Measurements from ENCODE around the gene EML1. TPM values are rescaled to one million over a fixed set of nuclear protein-coding genes. Genes with fewer than 3 reads are reported as not detected.

Gene EML1
- polyA plus RNA-seq, 2 donors, result 3.1 to 4.4 TPM

DNA sequence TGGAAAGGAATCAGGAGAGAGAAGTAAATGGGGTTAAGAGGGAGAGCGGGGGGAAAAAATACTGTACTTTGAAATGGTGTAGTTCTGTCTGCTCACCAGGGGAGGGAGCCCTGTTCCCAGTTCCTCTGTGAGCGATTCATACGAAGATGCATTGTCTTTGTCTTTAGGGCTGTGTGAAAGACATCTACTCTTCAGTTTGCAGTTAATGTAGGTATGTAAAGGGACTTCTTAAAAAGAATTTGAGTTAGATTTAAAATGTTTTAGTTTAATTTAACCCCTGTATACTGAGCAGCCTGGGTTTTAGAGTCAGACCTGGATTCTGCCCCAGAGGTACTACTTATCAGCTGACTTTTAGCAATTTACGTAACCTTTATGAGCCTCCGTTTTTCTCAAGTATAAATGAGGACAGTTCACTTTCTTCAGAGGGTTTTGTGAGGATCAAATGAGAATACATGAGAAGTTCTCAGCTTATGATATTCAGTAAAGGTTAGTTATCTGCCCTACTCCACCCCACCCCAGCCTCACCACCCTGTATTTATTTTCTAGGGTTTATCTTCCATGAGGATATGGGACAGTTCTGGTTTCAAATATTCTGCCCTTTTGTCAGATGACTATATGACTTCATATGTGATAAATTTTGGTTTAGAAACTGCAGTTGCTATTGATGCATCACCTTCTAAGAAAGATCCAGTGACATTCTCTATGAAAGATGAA is 189.5 kb downstream of the EML1 start:
- Histone ChIP-seq H3K9me3 (ENCODE audit: control insufficient read depth in 2 of 2, insufficient read depth in 1 of 2, low read depth in 1 of 2, low read length in 1 of 2) (no peaks in the 10 kb centered on the region), H3K4me3 (ENCODE audit: low read depth in 1 of 2, low read length in 2 of 2) (no peak overlapping the region), H3K27ac (ENCODE audit: low read depth in 2 of 2, low read length in 1 of 2) (no peak overlapping the region), H3K4me1 (ENCODE audit: control insufficient read depth in 2 of 2, insufficient read depth in 2 of 2, low read length in 1 of 2) (no peaks in the 10 kb centered on the region), H3K36me3 (ENCODE audit: control insufficient read depth in 2 of 2, insufficient read depth in 2 of 2, low read length in 1 of 2) (no peaks in the 10 kb centered on the region), H3K27me3 (ENCODE audit: control insufficient read depth in 1 of 2, insufficient read depth in 2 of 2, low read length in 2 of 2) (no peaks in the 10 kb centered on the region)
- 28 to 32% methylated on average over 5 of the region's 5 CpGs for WGBS, 2 donors

DNA sequence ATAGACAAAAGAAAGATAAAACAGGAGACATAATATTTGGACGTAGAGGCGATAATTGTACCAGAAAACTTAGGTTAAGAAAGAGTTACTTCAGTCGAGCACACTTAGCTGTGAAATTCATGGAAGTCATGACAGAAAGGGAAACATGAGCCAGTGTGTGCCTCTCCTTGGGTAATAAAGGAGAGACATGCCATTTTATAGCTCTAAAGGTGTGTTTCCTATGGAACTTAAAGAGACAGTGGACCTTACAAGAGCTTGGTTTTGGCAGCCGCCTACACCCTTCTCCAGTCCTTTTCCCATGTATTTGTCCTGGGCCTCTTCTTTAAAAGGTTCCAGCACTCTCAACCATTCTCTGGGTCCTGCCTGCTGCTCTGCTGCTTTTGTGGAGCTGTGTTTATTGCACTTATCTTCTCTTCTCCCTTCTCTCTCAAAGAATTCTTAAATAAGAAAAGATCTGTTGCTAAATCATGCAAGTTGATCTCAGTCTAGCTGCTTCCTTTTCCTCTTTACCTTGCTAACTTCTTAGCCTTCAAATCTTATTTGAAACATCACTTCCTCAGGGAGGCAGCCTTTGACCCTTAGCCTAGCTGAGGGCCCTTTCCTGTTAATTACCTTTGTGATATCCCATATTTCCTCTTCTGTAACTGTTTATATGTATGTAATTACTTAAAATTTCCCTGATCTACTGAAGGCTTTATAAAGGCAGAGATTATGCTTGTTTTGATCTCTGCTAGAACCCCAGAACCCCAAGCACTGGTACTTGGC is 190.2 kb downstream of the EML1 start:
- WGBS, 2 donors, result 84 to 85% methylated on average over 4 of the region's 4 CpGs
- no peaks in the 10 kb centered on the region for H3K36me3 ChIP-seq (ENCODE audit: control insufficient read depth in 2 of 2, insufficient read depth in 2 of 2, low read length in 1 of 2)
- H3K27ac ChIP-seq (ENCODE audit: low read depth in 2 of 2, low read length in 1 of 2), result no peak overlapping the region
- no peak overlapping the region for H3K4me3 ChIP-seq (ENCODE audit: low read depth in 1 of 2, low read length in 2 of 2)
- H3K9me3 ChIP-seq (ENCODE audit: control insufficient read depth in 2 of 2, insufficient read depth in 1 of 2, low read depth in 1 of 2, low read length in 1 of 2), result no peaks in the 10 kb centered on the region
- no peaks in the 10 kb centered on the region for H3K27me3 ChIP-seq (ENCODE audit: control insufficient read depth in 1 of 2, insufficient read depth in 2 of 2, low read length in 2 of 2)
- H3K4me1 ChIP-seq (ENCODE audit: control insufficient read depth in 2 of 2, insufficient read depth in 2 of 2, low read length in 1 of 2), result no peaks in the 10 kb centered on the region

DNA sequence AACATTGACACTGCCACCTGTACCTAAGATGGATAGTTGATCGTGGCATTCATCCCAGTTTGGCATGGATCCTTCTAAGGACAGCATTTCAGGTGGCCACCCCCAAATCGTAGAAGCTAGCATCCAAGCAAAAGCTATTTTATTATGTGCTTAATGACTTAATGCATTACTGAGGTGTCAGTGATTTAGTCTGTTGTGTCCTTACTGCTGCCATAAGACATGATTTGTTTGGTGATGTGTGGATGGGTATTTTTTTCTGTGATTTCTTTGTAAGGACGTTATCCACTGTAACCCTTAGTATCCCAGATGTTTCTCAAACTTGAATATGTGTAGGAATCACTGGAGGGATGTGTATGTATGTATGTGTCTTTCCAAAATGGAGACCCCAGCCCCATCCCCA is 190.8 kb downstream of the EML1 start:
- no peak overlapping the region for H3K27ac ChIP-seq (ENCODE audit: low read depth in 2 of 2, low read length in 1 of 2)
- H3K9me3 ChIP-seq (ENCODE audit: control insufficient read depth in 2 of 2, insufficient read depth in 1 of 2, low read depth in 1 of 2, low read length in 1 of 2), result no peaks in the 10 kb centered on the region
- WGBS, 2 donors, result 36 to 43% methylated on average over 3 of the region's 3 CpGs
- no peak overlapping the region for H3K4me3 ChIP-seq (ENCODE audit: low read depth in 1 of 2, low read length in 2 of 2)
- no peaks in the 10 kb centered on the region for H3K4me1 ChIP-seq (ENCODE audit: control insufficient read depth in 2 of 2, insufficient read depth in 2 of 2, low read length in 1 of 2)
- no peaks in the 10 kb centered on the region for H3K27me3 ChIP-seq (ENCODE audit: control insufficient read depth in 1 of 2, insufficient read depth in 2 of 2, low read length in 2 of 2)
- H3K36me3 ChIP-seq (ENCODE audit: control insufficient read depth in 2 of 2, insufficient read depth in 2 of 2, low read length in 1 of 2), result no peaks in the 10 kb centered on the region

DNA sequence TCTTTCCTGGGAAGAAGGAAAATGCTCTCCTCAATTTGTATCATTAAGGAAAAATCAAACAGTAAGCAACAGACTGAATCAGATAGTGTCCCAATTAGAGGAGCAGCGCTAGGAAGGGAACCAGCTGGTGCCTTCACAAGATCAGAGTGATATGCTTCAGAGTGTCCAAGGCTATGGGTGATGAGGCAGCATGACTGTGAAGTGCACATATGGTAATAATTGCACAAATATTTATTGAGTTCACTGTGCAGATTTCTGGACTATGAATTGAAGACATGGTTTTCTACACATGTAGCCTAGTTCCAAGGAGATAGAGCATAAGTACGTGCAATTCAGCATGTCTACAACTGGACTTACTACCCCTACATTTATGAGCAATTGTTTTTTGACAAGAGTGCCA is 193.2 kb downstream of the EML1 start:
- H3K9me3 ChIP-seq (ENCODE audit: control insufficient read depth in 2 of 2, insufficient read depth in 1 of 2, low read depth in 1 of 2, low read length in 1 of 2), result no peaks in the 10 kb centered on the region
- no peak overlapping the region for H3K4me3 ChIP-seq (ENCODE audit: low read depth in 1 of 2, low read length in 2 of 2)
- H3K27ac ChIP-seq (ENCODE audit: low read depth in 2 of 2, low read length in 1 of 2), result no peak overlapping the region
- H3K27me3 ChIP-seq (ENCODE audit: control insufficient read depth in 1 of 2, insufficient read depth in 2 of 2, low read length in 2 of 2), result no peaks in the 10 kb centered on the region
- WGBS, 2 donors, result 86 to 91% methylated on average over 2 of the region's 2 CpGs
- no peaks in the 10 kb centered on the region for H3K4me1 ChIP-seq (ENCODE audit: control insufficient read depth in 2 of 2, insufficient read depth in 2 of 2, low read length in 1 of 2)
- H3K36me3 ChIP-seq (ENCODE audit: control insufficient read depth in 2 of 2, insufficient read depth in 2 of 2, low read length in 1 of 2), result no peaks in the 10 kb centered on the region

DNA sequence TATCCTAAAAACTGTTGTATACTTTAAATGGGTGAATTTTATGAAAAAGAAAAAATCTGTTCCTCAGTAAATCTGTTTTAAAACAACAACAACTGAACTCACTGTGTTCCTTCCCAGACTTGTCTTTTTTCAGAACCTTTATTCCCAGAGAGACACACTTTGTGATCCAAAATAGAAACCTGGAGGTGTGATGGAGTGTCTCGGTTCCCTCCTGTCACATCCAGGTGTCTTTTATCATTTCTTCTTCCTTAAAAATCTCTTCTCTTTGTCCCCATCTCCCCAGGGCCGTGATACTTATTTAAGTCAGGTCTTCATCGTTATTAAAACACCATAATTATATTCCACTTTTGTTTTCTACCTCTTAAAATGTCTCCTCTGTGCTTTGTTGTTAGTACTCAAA is 195.8 kb downstream of the EML1 start:
- WGBS, 2 donors, result 89 to 92% methylated on average over 3 of the region's 3 CpGs
- Histone ChIP-seq H3K36me3 (ENCODE audit: control insufficient read depth in 2 of 2, insufficient read depth in 2 of 2, low read length in 1 of 2) (no peaks in the 10 kb centered on the region), H3K4me3 (ENCODE audit: low read depth in 1 of 2, low read length in 2 of 2) (no peak overlapping the region), H3K9me3 (ENCODE audit: control insufficient read depth in 2 of 2, insufficient read depth in 1 of 2, low read depth in 1 of 2, low read length in 1 of 2) (no peaks in the 10 kb centered on the region), H3K27me3 (ENCODE audit: control insufficient read depth in 1 of 2, insufficient read depth in 2 of 2, low read length in 2 of 2) (no peaks in the 10 kb centered on the region), H3K27ac (ENCODE audit: low read depth in 2 of 2, low read length in 1 of 2) (no peak overlapping the region), H3K4me1 (ENCODE audit: control insufficient read depth in 2 of 2, insufficient read depth in 2 of 2, low read length in 1 of 2) (no peaks in the 10 kb centered on the region)

DNA sequence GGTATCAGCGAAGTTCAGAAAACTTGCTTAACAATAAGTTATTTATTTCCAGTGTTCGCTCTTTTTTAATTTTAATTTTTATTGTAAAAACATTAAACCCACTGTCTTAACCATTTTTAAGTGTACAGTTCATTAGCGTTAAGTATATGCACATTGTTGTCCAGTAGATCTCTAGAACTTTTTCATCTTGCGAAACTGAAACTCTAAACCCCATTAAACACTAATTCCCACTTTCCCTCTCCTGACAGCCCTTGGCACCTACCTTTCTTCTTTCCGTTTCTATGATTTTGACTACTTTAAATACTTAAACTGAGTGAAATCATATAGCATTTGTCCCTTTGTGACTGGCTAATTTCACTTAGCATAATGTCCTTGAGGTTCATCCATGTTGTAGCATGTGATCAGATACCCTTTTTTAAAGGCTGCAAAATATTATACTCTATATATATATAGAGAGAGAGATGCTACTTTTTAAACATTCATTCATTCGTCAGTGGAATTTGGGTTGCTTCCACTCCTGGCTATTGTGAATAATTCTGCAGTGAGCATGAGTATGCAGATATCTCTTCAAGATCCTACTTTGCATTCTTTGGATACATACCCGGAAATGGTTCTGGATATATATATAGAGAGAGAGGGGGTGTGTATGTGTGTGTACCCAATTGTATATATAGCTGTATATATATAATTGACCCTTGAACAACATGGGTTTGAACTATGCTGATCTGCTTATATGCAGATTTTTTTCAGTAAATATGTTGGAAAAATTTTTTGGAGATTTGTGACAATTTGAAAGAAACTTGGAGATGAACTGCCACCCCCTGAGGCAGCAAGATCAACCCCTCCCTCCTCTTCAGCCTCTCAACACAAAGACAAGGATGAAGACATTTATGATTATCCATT is 197.3 kb downstream of the EML1 start:
- Histone ChIP-seq H3K36me3 (ENCODE audit: control insufficient read depth in 2 of 2, insufficient read depth in 2 of 2, low read length in 1 of 2) (no peaks in the 10 kb centered on the region), H3K9me3 (ENCODE audit: control insufficient read depth in 2 of 2, insufficient read depth in 1 of 2, low read depth in 1 of 2, low read length in 1 of 2) (no peaks in the 10 kb centered on the region), H3K27ac (ENCODE audit: low read depth in 2 of 2, low read length in 1 of 2) (no peak overlapping the region), H3K4me1 (ENCODE audit: control insufficient read depth in 2 of 2, insufficient read depth in 2 of 2, low read length in 1 of 2) (no peaks in the 10 kb centered on the region), H3K27me3 (ENCODE audit: control insufficient read depth in 1 of 2, insufficient read depth in 2 of 2, low read length in 2 of 2) (no peaks in the 10 kb centered on the region), H3K4me3 (ENCODE audit: low read depth in 1 of 2, low read length in 2 of 2) (no peak overlapping the region)
- WGBS, 2 donors, result 82 to 85% methylated on average over 7 of the region's 7 CpGs

DNA sequence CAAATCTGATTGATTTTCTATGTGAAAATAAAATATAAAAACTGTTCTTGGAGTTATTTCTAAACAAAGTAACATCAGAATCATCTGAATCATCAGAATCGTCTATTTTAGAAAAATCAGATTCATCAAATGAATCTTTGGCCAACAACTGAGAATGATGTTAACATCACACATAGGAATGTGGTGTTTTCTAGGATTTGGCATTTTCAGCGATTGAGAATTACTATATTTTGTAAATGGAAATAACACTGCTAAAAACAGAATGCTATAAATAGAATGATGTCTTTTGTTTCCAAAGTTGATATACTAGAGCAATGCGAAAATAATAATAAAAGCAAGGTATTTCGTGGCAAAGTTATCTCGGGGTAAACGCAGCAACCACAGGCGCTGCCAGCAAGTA is 198.1 kb downstream of the EML1 start:
- Histone ChIP-seq H3K4me3 (ENCODE audit: low read depth in 1 of 2, low read length in 2 of 2) (no peak overlapping the region), H3K9me3 (ENCODE audit: control insufficient read depth in 2 of 2, insufficient read depth in 1 of 2, low read depth in 1 of 2, low read length in 1 of 2) (no peaks in the 10 kb centered on the region), H3K27me3 (ENCODE audit: control insufficient read depth in 1 of 2, insufficient read depth in 2 of 2, low read length in 2 of 2) (no peaks in the 10 kb centered on the region), H3K27ac (ENCODE audit: low read depth in 2 of 2, low read length in 1 of 2) (no peak overlapping the region), H3K36me3 (ENCODE audit: control insufficient read depth in 2 of 2, insufficient read depth in 2 of 2, low read length in 1 of 2) (no peaks in the 10 kb centered on the region), H3K4me1 (ENCODE audit: control insufficient read depth in 2 of 2, insufficient read depth in 2 of 2, low read length in 1 of 2) (no peaks in the 10 kb centered on the region)
- WGBS, 2 donors, result 72 to 80% methylated on average over 7 of the region's 7 CpGs

Other genes with a start within 250 kb of the EML1 start
- 10 to 100 TPM; 30.1 to 51.0 TPM for gene CCDC85C, start 189.2 kb upstream of the EML1 start, polyA plus RNA-seq
- gene HHIPL1, start 148.3 kb upstream of the EML1 start, polyA plus RNA-seq, result under 1 TPM; 0.14 to 0.28 TPM
- gene CYP46A1, start 109.1 kb upstream of the EML1 start, polyA plus RNA-seq, result under 1 TPM; 0.16 to 0.20 TPM